Measurements from ENCODE around the gene C1orf21.

C1orf21 gene

DNA sequence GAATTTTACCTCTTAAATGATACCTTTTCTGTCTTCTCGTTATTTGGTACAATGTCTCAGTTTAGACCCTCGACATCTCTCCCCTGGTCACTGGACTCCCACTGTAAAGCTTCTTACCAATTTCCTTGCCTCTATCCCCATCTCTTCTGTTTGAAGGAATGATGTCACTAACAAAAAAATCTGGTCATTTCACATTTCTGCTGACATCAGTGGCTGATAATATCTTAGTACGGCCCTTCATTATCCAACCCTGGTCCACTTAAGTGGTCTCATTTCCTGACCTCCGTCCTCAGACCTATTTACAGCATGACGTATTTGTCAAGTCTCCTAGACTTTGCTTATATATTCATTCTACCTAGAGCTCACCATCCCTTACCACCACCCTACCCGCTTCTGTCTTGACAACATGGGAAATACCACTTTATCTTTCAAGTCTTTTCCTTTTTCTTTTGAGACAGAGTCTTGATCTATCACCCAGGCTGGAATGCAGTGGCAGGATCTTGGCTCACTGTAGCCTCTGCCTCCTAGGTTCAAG is 60.9 kb downstream of the C1orf21 start:
- DNase-seq (ENCODE audit: low spot score), result no peak

DNA sequence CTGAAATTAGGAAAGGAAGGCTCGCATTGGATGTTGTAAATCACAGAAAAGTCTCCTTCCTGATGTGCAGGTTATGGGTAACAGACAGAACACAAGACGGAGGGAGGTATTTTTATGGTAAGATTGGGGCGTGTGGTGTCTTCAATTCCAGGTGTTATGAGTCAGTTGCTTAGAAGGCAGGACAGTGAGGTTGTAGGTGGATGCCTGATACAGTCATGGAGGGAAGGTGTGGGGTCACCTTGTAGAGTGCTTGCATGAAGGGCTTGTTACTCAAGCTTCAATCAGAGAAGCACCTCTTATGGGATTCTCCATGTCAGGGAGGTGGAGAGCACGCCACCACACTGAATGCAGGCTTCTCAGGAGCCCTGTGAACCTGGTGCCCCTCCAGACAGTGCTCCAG is 63.1 kb downstream of the C1orf21 start:
- DNase-seq (ENCODE audit: low spot score), result no peak

DNA sequence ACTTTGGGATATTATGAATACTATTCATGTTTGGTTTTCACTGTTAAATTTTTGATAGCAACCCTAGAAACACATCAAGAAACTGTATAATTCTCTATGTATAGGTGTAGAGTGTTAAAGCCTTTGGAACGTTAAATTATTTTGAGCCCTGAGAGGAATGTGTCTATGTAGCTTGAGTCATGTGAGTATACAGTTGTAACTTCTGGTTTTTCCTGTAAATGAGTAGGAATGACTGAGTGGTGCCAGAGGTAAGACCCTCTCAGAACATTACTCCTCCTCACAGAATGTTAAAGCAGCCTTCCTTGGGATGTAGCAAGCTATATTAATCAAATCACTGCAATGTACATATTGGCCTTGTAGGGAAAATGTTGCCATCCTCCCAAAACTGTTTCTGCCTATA is 69.0 kb downstream of the C1orf21 start:
- DNase-seq (ENCODE audit: low spot score), result no peak

DNA sequence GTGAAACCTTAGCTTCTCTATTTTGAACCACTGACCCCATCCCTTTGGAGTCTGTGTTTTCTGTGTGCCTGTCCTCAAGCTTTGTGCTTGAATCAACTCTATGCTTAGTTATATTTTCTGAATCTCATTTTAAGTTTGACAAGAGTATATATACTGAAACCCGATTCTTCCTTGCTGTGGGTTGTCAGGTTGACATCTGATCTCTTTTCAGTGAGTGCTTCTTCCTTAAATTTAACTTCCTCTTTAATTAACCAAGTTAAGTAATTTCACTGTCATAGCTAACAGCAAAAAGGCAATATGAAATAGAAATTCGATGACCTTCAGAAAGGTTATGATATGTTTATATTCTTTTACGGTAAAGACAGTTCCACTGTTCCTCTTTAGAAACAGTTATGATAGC is 69.4 kb downstream of the C1orf21 start:
- DNase-seq (ENCODE audit: low spot score), result no peak

DNA sequence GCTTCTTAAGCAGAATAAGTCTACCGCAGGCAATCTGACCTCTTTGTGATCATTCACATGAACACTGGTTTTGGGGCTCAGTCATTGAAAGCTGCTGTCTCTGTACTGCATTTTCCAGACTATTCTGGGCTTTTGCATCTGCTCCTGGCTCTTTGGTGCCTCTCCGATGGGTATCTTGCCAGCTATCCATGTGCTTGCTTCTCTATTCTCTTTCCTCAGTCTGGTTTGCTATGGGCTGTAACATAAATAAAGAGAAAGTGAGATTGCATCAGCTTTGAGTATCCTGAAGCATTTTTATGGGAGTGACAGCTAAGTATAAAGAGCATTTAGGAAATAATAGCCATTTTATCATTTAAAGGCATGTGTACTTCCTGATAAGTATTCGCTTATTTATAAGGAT is 70.7 kb downstream of the C1orf21 start:
- DNase-seq (ENCODE audit: low spot score), result no peak

DNA sequence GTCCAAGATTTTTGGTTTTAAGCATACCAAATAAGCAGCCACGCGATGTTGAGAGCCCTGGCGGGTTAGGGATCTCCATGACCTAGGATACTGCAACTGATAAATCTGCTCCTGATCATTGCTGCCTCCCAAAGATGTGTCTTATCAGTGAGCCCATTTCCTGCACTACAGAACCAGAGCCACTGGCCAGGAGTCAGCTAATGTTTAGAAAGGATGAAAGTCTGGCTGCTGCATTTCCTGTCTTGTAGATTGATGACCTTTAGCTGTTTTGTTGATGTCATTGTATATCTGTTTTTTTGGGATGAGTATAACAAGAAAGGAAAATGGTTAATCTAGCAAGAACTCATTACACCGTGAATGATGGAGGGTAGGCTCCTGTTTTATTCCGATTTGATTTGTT is 74.5 kb downstream of the C1orf21 start:
- DNase-seq (ENCODE audit: low spot score), result no peak

DNA sequence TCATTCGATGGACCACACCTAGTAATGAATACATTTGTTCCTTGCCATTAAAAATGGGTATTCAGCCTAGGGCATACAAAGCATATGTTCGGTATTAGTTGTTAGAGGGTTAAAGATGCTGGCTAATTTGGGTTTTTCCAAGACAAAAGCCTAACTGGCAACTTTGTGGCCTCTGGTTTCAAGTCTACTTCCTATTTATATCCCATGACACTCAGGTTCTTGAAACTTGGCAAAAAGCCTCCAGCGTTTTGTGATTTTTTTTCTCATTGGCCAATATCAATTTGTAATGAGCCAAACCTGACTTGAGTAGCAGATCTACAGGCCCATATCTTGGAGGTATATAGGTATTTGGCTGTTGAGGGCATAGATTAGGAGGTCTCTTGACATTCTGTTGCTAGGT is 75.3 kb downstream of the C1orf21 start:
- DNase-seq (ENCODE audit: low spot score), result no peak

DNA sequence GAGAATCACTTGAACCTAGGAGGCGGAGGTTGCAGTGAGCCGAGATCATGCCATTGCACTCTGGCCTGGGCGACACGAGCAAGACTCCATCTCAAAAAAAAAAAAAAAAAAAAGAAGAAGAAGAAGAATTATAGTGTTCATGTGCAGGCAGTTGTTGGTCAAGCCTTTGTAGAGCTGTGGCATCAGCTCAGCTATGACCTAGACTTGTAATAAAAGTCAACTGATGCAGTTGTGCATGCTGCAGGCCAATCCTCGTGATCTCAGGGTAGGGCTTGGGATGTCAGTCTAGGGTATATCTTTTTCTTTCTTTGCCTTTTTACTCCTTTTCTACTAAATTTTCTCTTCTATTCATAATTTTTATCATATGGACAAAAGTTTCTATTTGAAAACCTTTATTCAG is 76.2 kb downstream of the C1orf21 start:
- DNase-seq (ENCODE audit: low spot score), result no peak

- no peak for DNase-seq (ENCODE audit: low spot score)
These were observed 76.9 kb downstream of the C1orf21 start for GRCh38 chr1:184463680-184464079.

DNA sequence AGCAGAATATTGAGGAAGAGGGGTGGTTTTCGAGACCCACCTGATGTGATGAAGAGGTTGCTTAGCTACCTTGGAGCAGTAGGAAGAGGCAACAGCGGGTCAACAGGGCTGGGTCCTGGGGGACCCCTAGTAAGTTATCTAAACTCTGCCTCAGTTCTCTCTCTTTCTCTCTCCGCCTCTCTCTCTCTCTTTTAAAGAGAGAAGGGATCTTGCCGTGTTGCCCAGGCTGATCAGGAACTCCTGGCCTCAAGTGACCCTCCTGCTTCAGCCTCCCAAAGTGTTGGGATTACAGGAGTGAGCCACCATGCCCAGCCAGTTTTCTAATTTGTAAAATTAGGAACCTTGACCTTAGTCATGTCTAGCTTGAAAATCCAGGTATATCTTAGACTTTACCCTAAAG is 77.9 kb downstream of the C1orf21 start:
- DNase-seq (ENCODE audit: low spot score), result no peak

GRCh38 chr1:184465489-184466146 is 78.8 kb downstream of the C1orf21 start:
- DNase-seq (ENCODE audit: low spot score), result no peak

DNA sequence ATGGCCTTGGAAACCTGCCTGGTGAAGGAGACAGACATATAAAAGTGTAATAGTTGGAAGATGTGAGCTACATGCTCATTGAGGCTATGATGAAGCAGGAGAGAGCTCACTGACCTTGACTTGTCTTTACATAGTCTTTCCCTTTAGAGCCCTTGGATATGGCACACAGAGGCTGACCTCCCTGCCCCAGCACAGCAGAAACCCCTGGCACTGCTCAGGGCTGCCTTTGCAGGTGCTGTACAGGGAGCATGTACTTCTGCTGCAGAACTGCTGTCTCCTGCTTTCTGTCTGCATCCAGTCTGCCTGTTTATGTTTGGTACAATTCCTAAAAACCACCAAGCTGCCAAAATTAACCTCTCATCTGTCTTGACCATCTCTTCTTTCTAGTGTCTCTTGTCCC is 80.5 kb downstream of the C1orf21 start:
- DNase-seq (ENCODE audit: low spot score), result no peak

DNA sequence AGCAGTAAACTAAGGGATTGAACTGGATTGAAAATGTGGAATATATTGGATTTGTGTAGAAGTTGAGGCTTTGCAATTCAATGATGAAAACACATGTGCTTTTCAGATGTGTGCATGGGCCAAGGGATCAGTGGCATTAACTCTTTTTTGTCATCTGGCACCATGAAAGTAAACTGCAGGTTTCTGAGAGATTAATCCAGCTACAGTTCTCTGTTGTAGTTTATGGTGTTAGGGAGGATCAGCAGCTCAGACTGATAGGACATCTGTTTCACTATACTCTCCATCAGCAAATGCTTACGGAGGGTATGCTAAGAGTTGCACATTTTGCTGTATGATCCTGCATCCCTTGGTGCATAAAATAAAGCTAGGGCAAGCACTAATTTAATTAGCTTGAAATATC is 82.6 kb downstream of the C1orf21 start:
- no peak for DNase-seq (ENCODE audit: low spot score)

DNA sequence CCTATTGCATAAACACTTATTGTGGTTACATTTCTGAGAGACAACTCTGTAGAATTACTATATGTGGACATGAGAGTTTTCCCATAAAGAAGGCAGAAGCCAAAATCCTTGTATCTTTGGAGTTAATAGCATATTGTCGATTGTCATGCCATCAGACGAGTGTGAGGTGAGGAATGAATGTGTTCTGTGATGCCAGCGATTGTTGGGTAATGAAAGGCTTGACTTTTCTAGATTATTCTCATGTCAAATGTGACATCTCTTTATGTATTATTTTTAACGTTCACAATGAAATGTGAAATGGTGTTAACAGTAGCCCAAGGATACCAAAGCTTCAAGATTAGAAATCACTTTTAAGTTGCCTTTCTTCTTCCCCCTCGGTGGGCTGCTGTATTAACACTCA is 84.9 kb downstream of the C1orf21 start:
- no peak for DNase-seq (ENCODE audit: low spot score)

- no peak for DNase-seq (ENCODE audit: low spot score)
These were observed 85.3 kb downstream of the C1orf21 start for GRCh38 chr1:184472136-184472535.

DNA sequence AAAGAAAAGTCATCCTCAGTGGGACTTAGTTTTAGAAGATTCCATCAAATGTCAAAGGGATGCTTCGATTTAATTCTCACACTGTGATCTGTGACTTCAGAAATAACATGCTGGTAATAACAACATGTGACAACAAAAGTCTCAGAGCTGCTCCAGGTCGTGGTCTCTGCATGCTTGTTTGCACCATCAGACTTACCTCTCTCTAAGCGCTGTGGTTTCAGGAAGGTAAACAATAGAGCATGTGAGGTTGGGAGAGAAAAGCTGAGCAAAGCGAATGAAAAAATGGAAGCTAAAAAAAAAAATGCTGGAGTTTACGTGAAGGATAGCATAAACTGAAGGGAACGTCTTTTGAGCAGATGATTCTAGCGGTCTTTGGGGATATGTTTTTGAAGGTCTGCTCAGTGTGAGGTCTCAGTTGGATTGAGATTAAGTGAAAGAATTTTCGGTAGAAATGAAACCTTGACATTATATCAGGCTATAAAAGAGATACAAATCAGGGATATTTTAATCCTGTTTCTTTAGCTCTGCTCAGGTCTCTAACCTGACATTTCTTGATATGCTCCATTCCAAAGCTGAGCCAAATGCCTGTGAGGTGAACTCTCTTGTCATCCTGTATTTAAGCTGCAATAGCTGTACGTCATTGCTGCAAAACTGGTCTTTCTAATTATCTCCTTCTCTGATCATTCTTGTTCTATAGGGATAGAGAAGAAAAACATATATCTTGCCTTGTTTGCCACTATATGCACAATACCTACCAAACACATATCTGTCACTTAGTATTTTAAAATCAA is 86.5 kb downstream of the C1orf21 start:
- DNase-seq (ENCODE audit: low spot score), result no peak

- no peak for DNase-seq (ENCODE audit: low spot score)
These were observed 89.4 kb downstream of the C1orf21 start for GRCh38 chr1:184476187-184476586.

DNA sequence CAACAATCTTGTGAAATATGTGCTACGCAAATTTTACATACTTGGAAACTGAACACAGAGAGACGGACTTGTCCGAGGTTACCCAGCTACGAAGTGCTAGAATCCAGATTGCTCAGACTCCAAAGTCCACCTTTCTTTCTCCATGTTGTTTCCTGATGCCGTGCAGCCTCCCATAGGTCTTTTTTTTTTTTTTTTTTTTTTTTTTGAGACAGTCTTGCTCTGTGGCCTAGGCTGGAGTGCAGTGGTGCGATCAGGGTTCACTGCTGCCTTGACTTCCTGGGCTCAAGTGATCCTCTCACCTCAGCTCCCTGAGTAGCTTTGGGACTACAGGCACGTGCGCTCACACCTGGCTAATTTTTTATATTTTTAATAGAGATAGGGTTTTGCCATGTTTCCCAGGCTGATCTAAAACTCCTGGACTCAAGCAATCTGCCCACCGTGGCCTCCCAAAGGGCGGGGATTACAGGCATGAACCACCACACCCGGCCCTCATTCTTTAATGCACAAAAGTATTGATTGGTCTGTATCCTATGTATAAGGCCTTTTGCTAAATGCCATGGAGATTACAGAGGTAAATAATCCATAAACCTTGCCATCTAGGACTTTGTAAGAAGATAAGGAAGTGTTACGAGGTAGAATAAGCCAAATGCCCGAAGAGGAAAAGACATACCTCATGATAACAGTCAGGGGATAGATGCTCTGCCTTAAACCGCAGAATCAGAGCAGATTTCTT is 92.8 kb downstream of the C1orf21 start:
- DNase-seq (ENCODE audit: low spot score), result no peak

GRCh38 chr1:184480736-184481135 is 93.9 kb downstream of the C1orf21 start:
- DNase-seq (ENCODE audit: low spot score), result no peak

DNA sequence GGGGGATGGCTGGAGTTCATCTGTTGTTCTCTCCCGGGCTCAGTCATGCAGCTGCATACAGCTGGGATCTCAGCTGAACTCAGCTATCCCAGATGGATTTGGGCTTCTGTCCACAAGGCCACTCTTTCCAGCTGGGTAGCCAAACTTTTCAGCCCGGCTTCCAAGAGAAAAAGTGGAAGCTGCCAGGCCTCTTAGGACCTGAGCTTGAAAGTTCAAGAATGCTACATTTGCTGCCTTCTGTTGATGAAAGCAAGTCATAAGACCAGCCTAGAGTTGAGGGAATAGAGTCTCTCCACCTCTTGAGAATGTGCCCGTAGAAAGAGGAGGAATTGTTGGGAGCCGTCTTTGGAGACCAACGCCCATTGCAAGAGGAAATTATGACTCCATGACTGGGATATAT is 95.3 kb downstream of the C1orf21 start:
- no peak for DNase-seq (ENCODE audit: low spot score)

DNA sequence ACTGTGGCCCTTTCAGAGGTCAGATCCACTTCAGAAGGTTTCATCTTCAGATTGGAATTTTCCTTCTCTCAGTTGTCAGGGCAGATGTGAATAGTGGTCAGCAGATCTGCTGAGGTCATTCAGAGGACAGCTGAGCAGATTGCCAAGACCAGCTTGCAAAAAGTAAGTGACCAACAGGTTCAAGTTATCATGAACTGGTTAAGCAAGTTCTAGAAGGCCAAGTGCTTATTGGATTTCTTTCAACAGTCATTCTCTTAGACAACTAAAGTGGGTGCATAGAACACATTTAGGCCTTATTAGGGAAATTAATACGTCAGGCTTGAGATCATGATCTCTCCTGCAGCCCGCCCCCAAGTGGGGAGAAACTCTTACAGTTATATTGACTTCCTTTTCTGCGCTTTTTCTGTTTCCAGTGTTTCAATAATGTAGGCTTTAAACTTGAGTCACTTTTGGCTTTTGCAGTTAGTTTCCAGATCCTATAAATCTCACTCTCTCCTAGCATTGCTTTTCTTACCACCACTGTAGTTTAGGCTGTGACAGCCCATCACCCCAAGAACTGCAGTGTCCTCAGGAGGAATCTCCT is 96.4 kb downstream of the C1orf21 start:
- DNase-seq (ENCODE audit: low spot score), result peak; percentile 47
